K562 (cell line): ENCODE measurements around the gene LRRC1.

Experiments used
- CHD4 ChIP-seq: fragments of 200-600 bp; sonication (generic); IDR thresholded peaks from 3 replicates; pipeline ENCODE4 v1.6.1; 2012; ENCODE audit warnings: low read depth, mild to moderate bottlenecking, mixed read lengths, low read length, inconsistent platforms; ENCODE audit not compliant: insufficient read depth, insufficient replicate concordance, poor library complexity, severe bottlenecking
- MXI1 ChIP-seq: IDR thresholded peaks from 2 replicates; pipeline ENCODE4 v1.6.1; 2011; ENCODE audit warnings: low read depth, mild to moderate bottlenecking, improper control_type of control experiment, low read length
- RHOXF2B ChIP-seq: fragments of 250-450 bp; sonication (Bioruptor Pico); conservative IDR thresholded peaks from 2 replicates; pipeline ENCODE4 v1.5.1; 2021
- TF ChIP-seq, protein P1 (sequence below): fragments of 250-450 bp; sonication (Bioruptor Pico); IDR thresholded peaks from 2 replicates; pipeline ENCODE4 v1.8.0; 2022; ENCODE audit warnings: moderate library complexity, mild to moderate bottlenecking, inconsistent platforms

DNA sequence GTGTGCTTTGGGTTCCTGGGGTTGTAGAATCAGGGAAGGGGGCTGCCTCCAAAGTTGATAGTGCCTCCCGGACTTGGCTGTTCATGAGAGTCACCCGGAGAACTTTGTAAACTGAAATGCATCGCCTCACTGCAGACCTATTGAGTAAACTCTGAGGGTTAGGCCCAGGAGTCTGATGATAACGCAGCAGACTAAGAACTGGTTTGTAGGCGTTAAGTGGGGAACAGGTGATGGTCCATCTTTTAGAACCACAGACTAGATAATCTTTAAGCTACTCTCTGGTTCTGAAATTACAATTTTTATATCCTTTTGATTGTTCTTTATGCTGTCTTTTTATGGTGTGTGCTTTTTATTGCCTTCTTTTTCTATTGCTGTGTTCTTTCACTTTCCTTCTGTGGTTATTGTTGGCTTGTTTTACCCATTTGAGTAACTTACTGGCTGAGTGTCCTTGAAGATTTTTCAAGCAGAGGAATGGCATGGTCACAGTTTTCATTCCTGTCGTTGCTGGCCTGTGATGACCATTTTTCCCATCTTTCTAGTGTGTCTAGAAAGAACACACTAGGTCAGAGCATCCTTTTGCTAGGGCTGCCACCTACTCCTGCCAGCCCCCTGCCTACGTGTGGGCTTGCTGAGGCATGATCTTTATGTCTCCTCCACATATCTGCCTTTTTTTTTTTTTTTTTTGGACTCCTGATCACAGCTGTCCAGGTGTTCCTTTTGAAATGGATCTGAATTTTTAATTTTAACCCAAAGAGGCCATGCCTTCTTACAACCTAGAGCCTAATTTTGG, 30.9 kb downstream of the LRRC1 start:
- no peak for TF ChIP-seq CHD4
- TF ChIP-seq RHOXF2B = no peak
- TF ChIP-seq, protein P1, sequence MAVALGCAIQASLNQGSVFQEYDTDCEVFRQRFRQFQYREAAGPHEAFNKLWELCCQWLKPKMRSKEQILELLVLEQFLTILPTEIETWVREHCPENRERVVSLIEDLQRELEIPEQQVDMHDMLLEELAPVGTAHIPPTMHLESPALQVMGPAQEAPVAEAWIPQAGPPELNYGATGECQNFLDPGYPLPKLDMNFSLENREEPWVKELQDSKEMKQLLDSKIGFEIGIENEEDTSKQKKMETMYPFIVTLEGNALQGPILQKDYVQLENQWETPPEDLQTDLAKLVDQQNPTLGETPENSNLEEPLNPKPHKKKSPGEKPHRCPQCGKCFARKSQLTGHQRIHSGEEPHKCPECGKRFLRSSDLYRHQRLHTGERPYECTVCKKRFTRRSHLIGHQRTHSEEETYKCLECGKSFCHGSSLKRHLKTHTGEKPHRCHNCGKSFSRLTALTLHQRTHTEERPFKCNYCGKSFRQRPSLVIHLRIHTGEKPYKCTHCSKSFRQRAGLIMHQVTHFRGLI = no peak
- TF ChIP-seq MXI1 = no peak
